ENCODE data around the gene GJD3. TPM values are rescaled to one million over a fixed set of nuclear protein-coding genes. Genes with fewer than 3 reads are reported as not detected.

The GJD3 gene
- total RNA-seq, 1 donor from 2014 or later: 3.7 TPM

Other genes starting within 250 kb of the GJD3 start
- gene MSL1, start 242.8 kb downstream of the GJD3 start, total RNA-seq: 50.2 and 54.1 TPM in 2 replicates
- 26.4 and 31.6 TPM in 2 replicates for gene CASC3, start 224.2 kb downstream of the GJD3 start, total RNA-seq
- 1.4 and 1.9 TPM in 2 replicates for gene RAPGEFL1, start 187.3 kb downstream of the GJD3 start, total RNA-seq
- 8.5 and 15.5 TPM in 2 replicates for gene WIPF2, start 145.4 kb downstream of the GJD3 start, total RNA-seq
- 16.8 and 33.6 TPM in 2 replicates for gene CDC6, start 76.9 kb downstream of the GJD3 start, total RNA-seq
- gene RARA, start 55.6 kb downstream of the GJD3 start, total RNA-seq: 9.7 and 13.6 TPM in 2 replicates
- gene TOP2A, start 53.2 kb upstream of the GJD3 start, total RNA-seq: 39.3 and 152 TPM in 2 replicates
- gene IGFBP4, start 78.7 kb upstream of the GJD3 start, total RNA-seq: 375 and 706 TPM in 2 replicates
- not detected in 2 replicates for gene TNS4, start 136.9 kb upstream of the GJD3 start, total RNA-seq
- gene CCR7, start 200.7 kb upstream of the GJD3 start, total RNA-seq: under 0.01 and 0.33 TPM in 2 replicates

Measured in dermis blood vessel endothelial cell (primary cell).